UCSD-AML1 (cell line): Measurements from ENCODE around the gene DERL3.

ENCODE experiments used
- DNase-seq: peaks from one replicate; lab custom pipeline; 2025; ENCODE audit not compliant: unreplicated experiment; lab: John Stamatoyannopoulos, UW

The DERL3 gene

DNA sequence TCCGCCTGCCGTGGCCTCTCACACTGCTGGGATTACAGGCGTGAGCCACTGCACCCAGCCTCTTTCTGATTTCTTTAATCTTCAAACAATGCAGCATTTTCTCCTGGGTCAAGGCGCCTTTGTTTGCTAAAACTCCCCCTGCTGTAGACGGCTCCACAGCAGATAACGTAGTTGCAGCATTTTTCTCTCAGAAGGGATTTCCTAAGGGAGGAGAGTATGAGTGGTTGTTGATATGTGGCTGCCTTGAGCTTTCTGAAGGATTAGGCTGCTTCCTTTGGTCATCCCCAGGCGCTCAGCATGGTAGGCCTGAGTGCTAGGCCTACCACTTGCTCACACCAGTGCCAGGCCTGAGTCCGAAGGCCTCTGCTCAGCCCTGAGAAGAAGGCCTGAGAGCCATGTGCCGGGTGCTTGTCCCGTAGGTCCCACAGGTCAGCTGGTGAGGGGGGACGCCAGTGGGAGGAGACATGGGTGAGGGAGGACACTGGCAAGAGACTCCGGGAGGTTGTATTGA is 34.0 kb downstream of the DERL3 start:
- DNase-seq, result no peak

DNA sequence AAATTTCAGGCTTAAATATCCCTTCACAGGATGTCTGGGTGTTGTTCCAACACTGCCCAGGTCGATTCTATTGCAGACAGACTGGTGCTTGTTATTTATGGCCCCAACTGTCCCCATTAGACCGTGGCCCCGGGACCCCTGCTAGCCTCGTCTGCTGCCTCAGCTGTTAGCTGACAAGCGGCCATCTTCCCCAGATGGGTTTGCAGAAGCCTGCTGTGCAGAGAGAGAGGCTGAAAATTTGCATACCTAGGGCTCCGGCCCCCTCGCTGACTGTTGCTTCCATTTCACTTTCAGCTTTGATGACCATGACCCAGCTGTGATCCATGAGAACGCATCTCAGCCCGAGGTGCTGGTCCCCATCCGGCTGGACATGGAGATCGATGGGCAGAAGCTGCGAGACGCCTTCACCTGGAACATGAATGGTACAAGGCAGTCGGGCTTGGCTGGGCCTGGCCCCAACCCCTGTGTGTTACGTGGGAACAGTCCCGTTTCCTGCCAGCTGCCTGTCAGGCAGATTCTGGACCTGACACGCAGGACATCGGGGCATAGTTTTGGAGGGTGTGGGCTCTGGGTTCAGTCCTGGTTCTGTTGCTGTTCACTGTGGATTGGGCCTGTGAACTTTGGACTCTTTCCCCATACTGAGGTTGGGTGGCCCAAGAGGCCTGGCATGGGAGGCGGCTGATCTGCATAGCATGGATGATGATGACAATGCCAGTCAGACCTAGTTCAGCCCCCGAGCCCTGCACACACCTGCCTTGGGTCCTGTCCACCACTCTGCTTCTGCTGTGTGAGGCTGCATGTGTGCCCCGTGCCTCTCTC is 35.6 kb downstream of the DERL3 start:
- DNase-seq, result no peak

DNA sequence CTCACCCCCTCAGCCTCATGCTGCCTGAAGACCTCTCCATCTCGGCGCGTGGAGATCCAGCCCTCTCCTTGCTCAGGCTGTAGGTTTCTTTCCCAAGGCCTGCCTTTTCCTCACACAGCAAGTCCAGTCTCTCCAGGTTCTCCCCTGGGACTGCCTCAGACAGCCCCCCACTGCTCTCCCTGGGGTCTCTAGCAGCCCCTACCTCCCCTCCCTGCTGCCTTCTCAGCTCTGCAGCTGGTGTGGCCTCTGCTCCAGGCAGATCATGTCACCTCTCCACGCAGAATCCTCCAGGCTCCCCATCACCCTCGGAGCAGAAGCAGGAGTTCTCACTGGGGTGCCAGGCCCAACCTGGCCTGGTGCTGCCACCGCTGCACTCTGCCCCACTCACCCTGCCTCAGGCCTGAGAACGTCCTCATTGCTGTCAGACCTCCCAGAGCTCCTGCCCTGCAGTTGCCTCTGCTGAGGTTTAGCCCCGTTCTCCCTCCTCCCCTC is 36.9 kb downstream of the DERL3 start:
- no peak for DNase-seq

DNA sequence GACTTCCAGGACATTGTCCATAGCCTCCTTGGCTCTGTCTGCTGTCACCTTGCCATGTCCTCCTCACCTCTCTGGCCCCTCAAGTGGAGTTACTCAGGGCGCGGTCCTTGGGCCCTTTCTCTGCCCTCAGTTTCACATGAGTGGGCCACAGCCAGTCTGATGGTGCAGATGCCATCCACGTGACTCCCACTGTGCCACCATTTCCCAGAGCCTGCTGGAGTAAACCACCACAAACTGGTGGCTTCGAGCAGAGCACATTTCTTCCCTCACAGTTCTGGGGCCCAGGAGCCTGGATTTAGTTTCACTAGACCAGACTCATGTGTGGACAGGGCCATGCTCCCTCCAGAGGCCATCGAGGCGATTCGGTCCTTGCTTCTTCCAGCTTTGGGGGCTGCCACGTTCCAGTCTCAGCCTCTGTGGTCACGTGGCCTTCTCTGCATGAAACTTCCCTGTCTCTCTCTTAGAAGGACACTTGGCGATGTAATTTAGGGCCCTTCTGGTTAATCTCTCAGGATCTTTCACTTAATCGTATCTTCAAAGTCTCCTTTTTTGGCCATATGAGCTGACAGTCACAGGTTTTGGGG is 37.5 kb downstream of the DERL3 start:
- no peak for DNase-seq

DNA sequence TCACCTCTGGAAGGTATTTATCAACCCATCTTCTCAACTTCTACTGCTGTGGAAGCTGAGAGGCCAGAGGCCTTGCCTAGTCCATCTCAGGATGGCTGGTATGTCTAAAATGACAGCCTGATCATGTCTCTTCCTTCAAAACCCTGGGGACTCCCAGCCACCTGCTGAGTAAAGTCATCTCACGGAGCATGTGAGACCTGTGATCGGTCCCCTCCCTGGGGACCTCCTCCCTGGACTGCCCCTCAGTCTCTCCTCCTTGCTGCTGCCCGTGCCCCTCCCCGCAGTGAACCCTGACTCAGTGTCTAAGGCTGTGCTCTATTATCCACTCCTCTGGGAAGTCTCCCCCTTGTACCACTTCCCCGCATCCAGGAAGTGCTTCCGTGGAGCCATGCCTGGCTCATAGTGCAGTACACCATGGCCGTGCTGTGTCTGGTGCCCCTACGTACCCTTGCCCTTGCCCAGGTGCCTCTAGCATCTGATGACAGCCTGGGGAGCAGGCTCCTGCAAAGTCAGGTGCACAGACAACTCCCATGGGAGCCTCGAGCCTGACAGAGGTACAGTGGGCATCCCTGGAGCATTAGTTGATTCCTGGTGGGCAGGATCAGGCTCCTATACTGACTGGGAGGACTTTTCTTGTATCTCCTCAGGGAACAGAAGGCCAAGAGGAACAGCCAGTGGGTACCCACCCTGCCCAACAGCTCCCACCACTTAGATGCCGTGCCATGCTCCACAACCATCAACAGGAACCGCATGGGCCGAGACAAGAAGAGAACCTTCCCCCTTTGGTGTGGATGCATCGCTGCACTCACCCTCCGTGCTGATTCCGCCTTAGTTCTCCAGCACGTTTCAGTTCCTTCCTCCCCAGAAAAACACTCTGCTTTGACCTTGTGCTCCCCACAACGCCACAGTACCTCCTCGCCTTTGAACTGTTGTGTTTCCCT is 38.2 kb downstream of the DERL3 start:
- no peak for DNase-seq

DNA sequence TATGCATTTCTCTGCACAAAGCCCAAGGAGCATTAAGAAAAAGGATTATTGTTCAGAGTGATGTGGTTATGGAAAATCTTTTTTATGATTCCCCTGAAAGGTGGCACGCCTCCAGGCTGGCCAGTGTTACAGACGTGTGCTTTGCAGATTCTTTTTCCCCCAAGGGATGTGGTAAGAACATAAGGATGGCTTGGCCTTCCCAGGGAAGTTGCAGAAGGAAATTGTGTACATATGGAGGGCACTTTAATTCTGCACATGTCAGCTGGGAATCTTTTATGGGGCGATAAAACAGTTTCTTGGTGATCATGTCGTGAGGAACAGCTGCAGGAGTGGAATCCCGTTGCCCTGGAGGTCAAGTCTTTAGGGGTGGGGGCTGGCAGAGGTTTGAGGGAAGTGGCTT is 42.3 kb downstream of the DERL3 start:
- DNase-seq, result no peak

DNA sequence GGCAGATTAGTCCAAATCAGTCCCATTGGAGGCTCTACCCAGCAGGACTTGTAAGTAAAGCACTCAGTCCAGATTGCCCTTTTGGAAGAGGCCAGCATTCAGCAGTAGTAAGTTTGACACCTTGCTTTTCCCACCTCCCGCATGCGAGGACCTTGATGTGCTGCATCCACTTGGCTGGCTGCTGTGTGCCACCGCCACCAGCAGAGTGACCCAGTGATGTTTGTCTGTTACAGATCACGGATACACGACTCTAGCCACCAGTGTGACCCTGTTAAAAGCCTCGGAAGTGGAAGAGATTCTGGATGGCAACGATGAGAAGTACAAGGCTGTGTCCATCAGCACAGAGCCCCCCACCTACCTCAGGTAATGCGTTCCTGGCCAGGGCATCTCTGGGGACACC is 45.5 kb downstream of the DERL3 start:
- no peak for DNase-seq

DNA sequence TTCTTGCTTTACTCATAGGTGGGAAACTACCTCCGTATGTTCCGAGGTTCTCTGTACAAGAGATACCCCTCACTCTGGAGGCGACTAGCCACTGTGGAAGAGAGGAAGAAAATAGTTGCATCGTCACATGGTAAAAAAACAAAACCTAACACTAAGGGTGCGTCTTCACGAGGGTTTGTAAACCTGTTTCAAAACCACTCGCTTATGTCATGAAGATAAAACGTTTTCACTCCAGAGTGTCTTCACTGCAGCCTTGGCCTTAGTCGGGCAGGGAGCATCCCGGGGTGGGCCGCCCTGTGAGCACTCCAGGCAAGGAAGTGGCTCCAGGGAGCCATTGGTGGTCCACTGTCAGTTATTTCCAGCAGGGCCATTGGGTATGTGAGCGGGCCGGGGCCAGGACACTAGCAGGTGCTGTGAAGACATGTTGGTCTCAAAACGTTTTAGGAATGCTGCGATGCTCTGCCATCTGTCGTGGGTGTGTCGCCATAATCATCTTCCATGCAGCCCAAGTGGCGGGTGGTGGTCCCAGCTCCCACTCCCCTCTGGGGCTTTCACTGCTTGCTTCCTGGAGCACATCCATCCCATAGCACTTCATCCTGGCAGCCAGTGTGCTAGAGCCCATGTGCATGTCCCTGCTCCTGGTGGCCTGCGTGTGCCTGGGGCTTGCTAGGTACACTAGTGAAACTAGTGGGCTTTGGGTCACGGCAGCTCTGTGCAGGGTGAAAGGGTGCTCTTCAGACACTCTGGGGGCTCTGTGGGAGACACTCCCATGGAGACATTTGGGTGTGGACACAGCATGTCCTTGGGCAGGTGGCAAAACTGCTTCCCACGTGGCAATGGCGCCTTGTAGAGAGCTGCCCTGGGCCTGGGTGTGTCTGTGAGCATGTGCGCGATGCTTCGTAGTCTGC is 46.8 kb downstream of the DERL3 start:
- no peak for DNase-seq

DNA sequence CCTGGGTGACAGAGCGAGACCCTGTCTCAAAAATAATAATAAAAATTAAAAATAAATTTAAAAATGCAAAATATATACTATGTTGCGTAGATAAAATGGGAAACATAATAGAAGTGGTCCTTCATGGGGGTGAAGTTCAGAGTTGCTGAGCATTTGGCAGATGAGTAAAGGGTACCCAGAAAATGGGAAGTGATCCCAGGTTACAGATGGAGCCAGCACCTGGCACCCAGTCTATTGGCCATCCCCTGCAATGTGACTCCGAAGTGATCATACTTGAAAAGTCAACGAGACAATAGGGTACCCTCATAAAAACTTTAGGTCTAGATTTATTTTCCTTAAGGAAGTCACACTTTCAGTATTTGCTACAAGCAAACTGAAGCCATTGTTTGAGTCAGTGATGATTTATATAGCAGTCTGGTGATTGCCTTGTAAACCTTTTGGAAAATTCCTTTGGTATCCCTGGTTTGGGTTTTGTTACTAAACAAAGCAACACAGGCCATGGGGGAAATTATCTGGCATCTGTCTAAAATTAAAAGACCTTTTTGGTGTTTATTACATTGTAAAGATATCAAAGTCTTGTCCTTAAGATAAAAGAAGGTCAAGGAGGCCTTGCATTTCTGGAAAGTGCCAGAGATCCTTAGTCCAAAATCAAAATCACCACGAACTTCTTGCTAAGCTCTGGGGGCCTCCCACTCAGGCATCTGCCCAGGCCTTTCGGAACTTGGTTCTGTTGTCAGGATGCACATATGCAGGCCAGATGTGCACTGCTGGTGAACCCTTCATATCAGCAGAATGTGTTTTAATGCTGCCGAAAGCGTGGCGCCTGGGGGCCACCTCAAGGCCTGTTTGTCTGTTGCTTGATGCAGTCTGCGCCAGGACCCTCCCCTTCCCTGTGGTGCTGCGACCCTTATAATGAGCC is 47.7 kb downstream of the DERL3 start:
- DNase-seq, result no peak

DNA sequence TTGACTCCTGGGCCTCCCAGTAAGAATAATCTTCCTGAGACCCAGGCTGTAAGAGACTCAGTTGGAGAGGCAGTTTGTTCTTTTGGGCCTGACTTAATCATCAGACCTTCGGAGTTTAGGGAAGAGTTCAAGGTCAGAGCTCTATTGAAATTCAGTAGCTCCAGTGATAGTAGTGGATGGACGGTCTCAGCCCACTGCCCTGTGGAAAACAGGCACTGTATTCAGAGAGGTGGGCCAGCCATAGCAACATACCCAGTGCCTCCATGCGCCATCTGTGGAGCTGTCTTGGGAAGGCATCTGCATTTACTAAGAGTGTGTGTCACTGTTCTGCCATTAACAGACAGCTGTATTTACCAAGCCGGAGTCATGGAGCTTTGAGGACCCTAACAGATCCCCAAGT is 49.2 kb downstream of the DERL3 start:
- DNase-seq, result no peak

DNA sequence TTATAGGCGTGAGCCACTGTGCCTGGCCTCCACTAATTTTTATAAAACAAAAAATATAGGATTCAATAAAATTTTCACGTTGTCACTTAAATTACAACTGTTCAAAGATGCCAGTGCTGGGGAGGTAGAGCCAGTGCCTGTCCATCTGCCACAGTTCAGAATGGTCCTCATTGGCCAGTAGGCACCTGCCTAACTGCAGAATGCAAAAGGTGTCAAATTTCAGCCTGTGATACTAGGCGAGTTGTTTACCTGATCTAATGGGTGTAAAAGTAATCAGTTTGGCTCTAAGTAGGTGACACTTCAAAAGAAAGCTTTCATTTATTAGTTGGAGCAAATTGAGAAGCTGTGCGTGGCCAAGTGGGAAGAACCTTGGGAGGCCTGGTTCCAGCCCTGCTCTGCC is 49.7 kb downstream of the DERL3 start:
- no peak for DNase-seq

DNA sequence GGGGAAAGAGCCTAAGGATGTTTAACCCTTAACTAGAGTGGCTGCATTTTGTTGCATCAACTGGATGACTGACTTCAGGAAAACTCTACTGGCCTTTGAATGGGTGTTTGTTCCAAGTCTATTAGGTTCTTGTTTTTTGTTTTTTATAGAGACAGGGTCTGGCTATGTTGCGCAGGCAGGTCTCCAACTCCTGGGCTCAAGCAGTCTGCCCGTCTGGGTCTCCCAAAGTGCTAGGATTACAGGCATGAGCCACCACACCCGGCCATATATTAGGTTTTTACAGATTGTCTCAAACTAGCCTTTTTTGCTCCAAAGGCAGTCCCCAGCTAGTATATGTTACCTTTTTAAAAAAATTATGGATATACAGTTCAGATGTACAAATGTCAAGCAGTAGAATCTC is 50.9 kb downstream of the DERL3 start:
- DNase-seq, result no peak

DNA sequence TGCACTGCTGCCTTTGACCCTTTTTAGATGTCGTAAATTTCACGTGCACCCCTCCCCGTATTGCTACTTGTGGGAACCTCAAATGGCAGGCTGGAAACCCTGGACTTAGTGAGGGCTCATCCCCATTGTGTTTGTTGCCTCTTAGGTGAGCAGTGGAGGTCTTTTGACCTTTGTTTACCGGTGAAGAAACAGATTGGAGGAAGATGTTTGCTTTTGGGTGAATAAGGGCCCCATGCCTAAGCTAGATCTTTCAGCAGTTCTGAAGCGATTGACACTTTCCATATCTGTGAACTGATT is 51.3 kb downstream of the DERL3 start:
- DNase-seq, result no peak

DNA sequence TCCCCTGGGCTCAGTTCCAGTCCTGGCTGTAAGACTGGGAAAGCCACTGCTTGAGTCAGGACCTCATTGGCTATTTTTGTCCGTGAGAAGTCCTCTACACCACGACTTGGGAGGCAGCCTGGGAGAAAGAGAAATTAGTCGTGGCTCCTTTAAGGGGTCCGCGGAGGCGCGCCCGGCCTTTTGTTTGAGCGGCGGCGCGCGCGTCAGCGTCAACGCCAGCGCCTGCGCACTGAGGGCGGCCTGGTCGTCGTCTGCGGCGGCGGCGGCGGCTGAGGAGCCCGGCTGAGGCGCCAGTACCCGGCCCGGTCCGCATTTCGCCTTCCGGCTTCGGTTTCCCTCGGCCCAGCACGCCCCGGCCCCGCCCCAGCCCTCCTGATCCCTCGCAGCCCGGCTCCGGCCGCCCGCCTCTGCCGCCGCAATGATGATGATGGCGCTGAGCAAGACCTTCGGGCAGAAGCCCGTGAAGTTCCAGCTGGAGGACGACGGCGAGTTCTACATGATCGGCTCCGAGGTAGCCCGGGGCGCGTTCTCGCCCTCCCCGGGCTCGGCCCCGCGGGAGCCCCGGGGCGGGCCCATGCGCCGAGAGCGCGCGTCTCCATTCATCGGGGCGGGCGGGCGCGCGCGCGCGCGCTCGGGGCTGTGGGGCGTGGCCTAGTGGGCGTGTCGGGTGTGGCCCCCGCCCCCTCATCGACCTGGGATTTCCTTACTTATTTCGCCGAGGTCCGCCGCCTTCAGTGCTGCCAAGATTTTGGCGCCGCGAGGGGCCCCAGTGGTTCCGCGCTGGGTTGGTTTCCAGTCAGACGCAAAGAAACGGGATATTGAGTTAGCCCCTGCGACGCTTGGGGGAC is 51.8 kb downstream of the DERL3 start, which contains the start of gene SMARCB1:
TSS of gene SMARCB1 (plus strand) at position 215 of the 848 bp plus-strand sequence. CDS start at position 419, 204 bp downstream.
- DNase-seq, result peak; percentile 90

DNA sequence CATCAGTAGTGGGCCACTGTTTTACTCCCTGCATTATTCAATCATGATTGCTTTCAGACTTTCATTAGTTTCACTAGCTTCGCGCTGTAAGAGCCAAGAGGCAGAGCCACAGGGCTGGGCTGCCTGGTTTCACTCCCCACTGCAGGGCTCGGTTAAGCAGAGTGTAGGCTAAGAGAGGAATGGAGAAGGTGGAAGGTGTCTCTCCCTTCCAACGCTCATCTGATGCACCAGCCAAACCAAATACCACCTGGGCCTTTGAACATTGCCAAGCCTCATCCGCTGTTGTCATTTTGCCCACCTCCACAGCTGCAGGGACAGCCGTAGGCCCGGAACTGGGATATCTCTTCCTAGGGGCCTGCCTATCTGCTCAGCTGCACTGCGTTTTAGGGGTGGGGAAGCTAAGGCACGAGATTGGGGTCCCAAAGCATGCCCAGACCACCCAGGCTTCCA is 52.5 kb downstream of the DERL3 start:
- no peak for DNase-seq
